Measurements from ENCODE around the gene CHIA.

- TF ChIP-seq SIN3A (IDR thresholded peaks at IDR 0.05; ENCODE audit: borderline replicate concordance, insufficient read depth, low read length) (no peak), TAF1 (IDR thresholded peaks at IDR 0.05; ENCODE audit: borderline replicate concordance, insufficient read depth, low read length) (no peak), REST (IDR thresholded peaks at IDR 0.05; ENCODE audit: insufficient read depth in 1 of 2, low read depth in 2 of 2, low read length in 2 of 2) (no peak)
These were observed 11.7 kb downstream of the CHIA start for GRCh38 chr1:111302374-111302773.

Measured in PFSK-1 (cell line).